ENCODE results near the gene TBCB.
"Not testable (repeated sequence)": the region's sequence is repeated elsewhere in the genome, so short reads cannot be mapped to it uniquely, and the experiment has no call there.

The TBCB gene

DNA sequence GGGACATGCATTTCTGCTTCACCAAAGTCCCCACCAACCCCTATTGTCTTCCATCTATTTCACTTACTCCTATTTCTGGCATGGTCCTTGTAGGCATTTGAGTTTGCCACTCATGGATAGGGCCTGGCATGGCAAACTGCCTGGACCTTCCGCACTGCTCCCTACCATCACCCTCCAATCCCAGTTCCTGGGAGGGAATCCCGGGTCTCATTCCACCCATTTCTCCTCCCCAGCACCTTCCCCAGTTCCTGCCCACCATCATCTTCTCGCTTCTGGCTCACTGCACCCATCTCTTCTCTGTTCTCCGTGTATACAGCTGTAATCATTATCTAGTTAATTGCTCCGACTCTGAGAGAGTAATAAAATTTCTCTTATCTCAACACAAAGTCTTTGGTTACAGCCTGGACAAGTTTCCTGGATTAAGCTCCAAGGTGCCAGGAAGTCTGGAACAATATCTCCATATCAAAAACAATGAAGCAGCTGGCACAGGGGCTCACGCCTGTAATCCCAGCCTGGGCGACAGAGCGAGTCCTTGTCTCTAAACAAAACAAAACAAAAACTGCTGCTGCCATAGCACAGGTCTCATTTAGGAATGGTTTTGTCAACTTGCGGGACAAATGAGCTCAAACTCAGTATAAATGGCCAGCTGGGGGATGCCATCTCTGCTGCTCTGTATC lies 54.0 kb downstream of the TBCB start:
- in situ Hi-C loops (cut with MboI; ENCODE audit: low sequenced_read_pairs) = no loop called here

DNA sequence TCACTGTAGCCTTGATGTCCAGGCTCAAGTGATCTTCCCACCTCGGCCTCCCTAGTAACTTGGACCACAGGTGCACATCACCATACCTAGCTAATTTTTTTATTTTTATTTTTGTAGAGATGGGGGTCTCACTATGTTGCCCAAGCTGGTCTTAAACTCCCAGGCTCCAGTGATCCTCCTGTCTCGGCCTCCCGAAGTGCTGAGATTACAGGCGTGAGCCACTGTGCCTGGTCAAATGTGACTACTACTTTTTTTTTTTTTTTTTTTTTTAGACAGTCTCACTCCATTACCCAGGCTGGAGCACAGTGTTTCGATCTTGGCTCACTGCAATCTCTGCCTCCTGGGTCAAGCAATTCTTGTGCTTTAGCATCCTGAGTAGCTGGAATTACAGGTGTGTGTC lies 57.6 kb downstream of the TBCB start:
- in situ Hi-C loops (cut with MboI; ENCODE audit: low sequenced_read_pairs) = no loop called here

DNA sequence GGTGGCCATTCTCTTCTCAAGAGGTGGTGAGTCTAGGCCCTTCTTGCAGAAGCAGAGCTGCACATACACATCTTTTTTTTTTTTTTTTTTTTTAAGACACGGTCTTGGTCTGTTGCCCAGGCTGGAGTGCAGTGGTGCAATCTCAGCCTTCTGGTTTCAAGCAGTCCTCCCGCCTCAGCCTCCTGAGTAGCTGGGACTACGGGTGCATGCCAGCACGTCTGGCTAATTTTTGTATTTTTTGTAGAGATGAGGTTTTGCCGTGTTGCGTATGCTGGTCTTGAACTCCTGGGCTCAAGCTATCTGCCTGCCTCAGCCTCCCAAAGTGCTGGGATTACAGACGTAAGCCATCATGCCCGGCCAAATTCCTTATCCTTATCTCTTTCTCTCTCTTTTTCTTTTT lies 58.6 kb downstream of the TBCB start:
- in situ Hi-C loops (cut with MboI; ENCODE audit: low sequenced_read_pairs) = not testable (repeated sequence)

Measured in HL-60/S4 treated with phorbol 12-myristate 13-acetate at 8.2 ng/mL for 4 days and 3 days (cell line).